HCT116 (cell line): ENCODE results near the gene OSBPL5. TPM values are rescaled to one million over a fixed set of nuclear protein-coding genes. Genes with fewer than 3 reads are reported as not detected.

Experiments
- ATAC-seq: fragments of 200-7000 bp; cut with Tn5 transposase; 2 replicates; pipeline ENCODE4 v1.9.1; 2020; ENCODE audit warnings: mild to moderate bottlenecking, moderate library complexity
- BruUV-seq: library from RNA; stranded (reverse); fragments of 400-500 nt; replicated peaks from 2 replicates; lab custom pipeline; 2021; lab: Mats Ljungman, UMichigan
- CTCF ChIA-PET: fragments of 300-600 bp; sonication (Branson Sonifier 250); formaldehyde crosslinking; loops from one replicate; lab custom pipeline; 2021; ENCODE audit warnings: antibody characterized with exemption; lab: Charles Lee
- POLR2A ChIA-PET: fragments of 300-600, 350-600 bp; sonication (Branson Sonifier 250); formaldehyde crosslinking; loops from one replicate; lab custom pipeline; 2021; ENCODE audit warnings: antibody characterized with exemption; lab: Charles Lee
- RAD21 ChIA-PET, 2 experiments: fragments of 300-600 bp; sonication (Branson Sonifier 250); formaldehyde crosslinking; loops; one replicate each; lab custom pipeline; 2023; ENCODE audit warnings: low total read pairs in 2 of 2; ENCODE audit not compliant: uncharacterized antibody in 2 of 2, unreplicated experiment in 2 of 2, low non-redundant PET in 1 of 2; lab: Charles Lee
- DNase-seq: peaks from one replicate; pipeline ENCODE4 v3.0.0-alpha.2; 2010; ENCODE audit warnings: low read depth, low spot score
- H2AFZ ChIP-seq: fragments of 200-600 bp; shearing (Covaris generic), sonication (generic); 2 replicates; pipeline ENCODE4 v1.6.1; 2017; ENCODE audit warnings: low read depth, mixed run types, mixed read lengths, antibody characterized with exemption, low read length; ENCODE audit not compliant: poor library complexity, severe bottlenecking
- H3K27ac ChIP-seq: 2 replicates; pipeline ENCODE4 v1.5.1; 2012; ENCODE audit warnings: low read depth, low read length
- H3K27me3 ChIP-seq: fragments of 200-600 bp; sonication (generic); 2 replicates; pipeline ENCODE4 v1.6.1; 2016; ENCODE audit warnings: mixed run types, low read length, mixed read lengths; ENCODE audit not compliant: insufficient read depth
- H3K36me3 ChIP-seq, 2 experiments: fragments of 200-500 bp in 1 of 2; fragments of 200-600 bp in 1 of 2; sonication (Bioruptor generic) in 1 of 2; sonication (generic) in 1 of 2; 2 replicates each; pipeline versions ENCODE4 v1.5.1 to v1.6.1; 2014 to 2016; ENCODE audit warnings: low read length in 2 of 2, inconsistent platforms in 1 of 2, mixed read lengths in 1 of 2, mixed run types in 1 of 2; ENCODE audit not compliant: insufficient read depth in 2 of 2, control insufficient read depth in 1 of 2
- H3K4me1 ChIP-seq, 2 experiments: fragments of 200-600 bp in 1 of 2; sonication (generic) in 1 of 2; 2 replicates each; pipeline versions ENCODE4 v1.5.1 to v1.6.1; 2012 to 2017; ENCODE audit warnings: low read length in 2 of 2, inconsistent platforms in 1 of 2, mild to moderate bottlenecking in 1 of 2, mixed read lengths in 1 of 2, mixed run types in 1 of 2, moderate library complexity in 1 of 2; ENCODE audit not compliant: insufficient read depth in 2 of 2, control insufficient read depth in 1 of 2
- H3K4me2 ChIP-seq: fragments of 200-600 bp; sonication (generic); 2 replicates; pipeline ENCODE4 v1.6.1; 2017; ENCODE audit warnings: mixed run types, low read length, mixed read lengths
- H3K4me3 ChIP-seq, 2 experiments: fragments of 200-600 bp in 1 of 2; sonication (generic) in 1 of 2; replicated peaks in 1 of 2; 2 replicates each; pipeline ENCODE4 v1.5.1; 2011 to 2016; ENCODE audit warnings: low read length in 2 of 2, control low read depth in 1 of 2, low read depth in 1 of 2, mild to moderate bottlenecking in 1 of 2, mixed read lengths in 1 of 2, mixed run types in 1 of 2
- H3K79me2 ChIP-seq: fragments of 200-600 bp; sonication (generic); 2 replicates; pipeline ENCODE4 v1.6.1; 2017; ENCODE audit warnings: mild to moderate bottlenecking, mixed run types, low read length, moderate library complexity, mixed read lengths; ENCODE audit not compliant: insufficient read depth
- H3K9ac ChIP-seq: fragments of 200-600 bp; sonication (generic); 2 replicates; pipeline ENCODE4 v1.6.1; 2016; ENCODE audit warnings: low read length, mixed read lengths
- H3K9me2 ChIP-seq: fragments of 200-600 bp; sonication (generic), shearing (Covaris generic); 2 replicates; pipeline ENCODE4 v1.6.1; 2017; ENCODE audit warnings: mixed run types, mild to moderate bottlenecking, moderate library complexity; ENCODE audit not compliant: insufficient read depth
- H3K9me3 ChIP-seq, 2 experiments: fragments of 200-500 bp in 1 of 2; fragments of 200-600 bp in 1 of 2; sonication (Bioruptor generic) in 1 of 2; sonication (generic) in 1 of 2; 2 replicates each; pipeline ENCODE4 v1.6.1; 2014 to 2017; ENCODE audit warnings: low read length in 2 of 2, mixed read lengths in 2 of 2, inconsistent platforms in 1 of 2, low read depth in 1 of 2, mild to moderate bottlenecking in 1 of 2, mixed run types in 1 of 2, moderate library complexity in 1 of 2; ENCODE audit not compliant: control insufficient read depth in 1 of 2, insufficient read depth in 1 of 2
- H4K20me1 ChIP-seq: fragments of 200-600 bp; sonication (generic), shearing (Covaris generic); 2 replicates; pipeline ENCODE4 v1.6.1; 2017; ENCODE audit warnings: mixed run types, mild to moderate bottlenecking, moderate library complexity; ENCODE audit not compliant: insufficient read depth
- EZH2phosphoT487 ChIP-seq: fragments of 200-600 bp; IDR thresholded peaks from 2 replicates; pipeline ENCODE4 v1.6.1; 2018; ENCODE audit warnings: antibody characterized with exemption, borderline replicate concordance
- JUND ChIP-seq: IDR thresholded peaks from 2 replicates; pipeline ENCODE4 v1.6.1; 2012
- REST ChIP-seq: IDR thresholded peaks from 2 replicates; pipeline ENCODE4 v1.6.1; 2012; ENCODE audit warnings: low read depth
- SP1 ChIP-seq: IDR thresholded peaks from 2 replicates; pipeline ENCODE4 v1.6.1; 2012; ENCODE audit warnings: low read depth
- YY1 ChIP-seq: IDR thresholded peaks from 2 replicates; pipeline ENCODE4 v1.6.1; 2011; ENCODE audit warnings: low read length, low read depth, moderate library complexity, mild to moderate bottlenecking; ENCODE audit not compliant: insufficient replicate concordance; ENCODE audit errors: extremely low read depth
- intact Hi-C: fragments of 100-400 bp; cut with micrococcal nuclease; formaldehyde crosslinking; loops from 2 replicates; pipeline ENCODE4 v1.10.0; 2022
- total RNA-seq: library from RNA; stranded (reverse); gene quantifications from one replicate; pipeline ENCODE4 v1.2.1, GENCODE V29; 2021; ENCODE audit not compliant: unreplicated experiment

Gene OSBPL5
- total RNA-seq, 1 experiment from 2014 or later: 44.2 TPM

GRCh38 chr11:3111466-3111865, 53.6 kb downstream of the OSBPL5 start:
- CTCF ChIA-PET: interaction anchor here (0.8 to 1.3 kb wide), 3 partner anchors 13 to 105 kb away, joined by 3 to 8 read pairs (median 4); no protein-coding TSS in a partner anchor
- ATAC-seq (no peak), DNase-seq (no peak)
- Histone ChIP-seq H2AFZ (no peak overlapping the region), H3K4me2 (no peak overlapping the region), H3K4me3 (no peak overlapping the region), H3K9ac (no peak overlapping the region), H3K9me2 (no peaks in the 10 kb centered on the region), H4K20me1 (no peaks in the 10 kb centered on the region), H3K79me2 (no peaks in the 10 kb centered on the region), H3K9me3 (peaks cover 4 to 8% of the 10 kb centered on the region in 2 experiments; a peak in 2 of 4 replicates), H3K4me1 (no peaks in the 10 kb centered on the region), H3K27me3 (no peaks in the 10 kb centered on the region), H3K36me3 (peaks cover 0 to 10% of the 10 kb centered on the region in 2 experiments; a peak in 2 of 4 replicates), H3K27ac (no peak overlapping the region)
- BruUV-seq: no TSS peak
- RAD21 ChIA-PET: no interaction called here
- POLR2A ChIA-PET: no interaction called here
- intact Hi-C loops: loop anchor here (2.0 kb wide), 1 partner anchor 305 kb away; no protein-coding TSS in a partner anchor
- no peak for TF ChIP-seq YY1
- TF ChIP-seq SP1: no peak
- no peak for TF ChIP-seq EZH2phosphoT487
- TF ChIP-seq JUND: no peak
- no peak for TF ChIP-seq REST
